Measurements from ENCODE around the gene OTC.

Gene OTC

DNA sequence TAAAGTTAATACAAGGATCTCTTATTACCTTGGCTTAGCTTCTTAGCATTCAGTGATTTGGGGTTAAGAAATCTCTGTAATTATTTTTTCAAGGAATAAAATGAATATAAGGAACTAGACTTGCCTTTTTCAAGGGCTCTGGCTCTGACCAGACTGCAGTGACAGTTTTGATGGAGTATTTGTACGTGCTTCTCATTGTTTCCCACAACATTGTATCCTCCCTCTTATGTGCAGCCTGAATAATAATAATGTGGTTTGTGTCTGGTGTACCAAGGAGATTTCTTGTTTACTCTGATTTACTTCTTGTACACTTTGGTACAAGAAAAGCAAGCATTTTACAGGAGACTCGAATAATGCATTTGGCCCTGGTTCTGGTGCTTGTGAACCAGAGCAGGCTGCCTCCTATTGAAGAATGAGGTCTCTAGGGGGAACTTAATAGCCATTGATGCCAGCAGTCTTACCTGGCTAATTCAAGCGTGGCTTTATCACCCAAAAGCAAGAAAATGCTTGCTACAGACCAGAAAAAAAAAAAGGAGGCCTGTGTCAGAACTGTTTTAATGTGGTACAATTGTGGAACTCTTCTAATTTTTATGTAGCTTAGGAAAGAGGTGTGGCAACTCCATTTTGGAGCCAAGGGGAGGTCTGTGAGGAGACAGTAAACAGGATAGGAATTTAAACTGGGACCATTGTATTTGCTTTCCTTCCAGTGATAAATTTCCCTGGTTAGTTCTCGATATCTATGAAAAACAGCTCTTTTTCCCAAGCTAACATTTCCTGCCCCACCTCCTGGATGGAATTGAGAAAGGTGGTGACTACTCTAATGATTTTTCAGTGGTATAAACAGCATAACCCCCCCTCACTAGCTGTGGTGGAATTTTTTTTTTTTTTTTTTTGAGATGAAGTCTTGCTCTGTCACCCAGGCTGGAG is 5.6 kb downstream of the OTC start:
- DNase-seq (ENCODE audit: low read depth in 2 of 2) = no peak

DNA sequence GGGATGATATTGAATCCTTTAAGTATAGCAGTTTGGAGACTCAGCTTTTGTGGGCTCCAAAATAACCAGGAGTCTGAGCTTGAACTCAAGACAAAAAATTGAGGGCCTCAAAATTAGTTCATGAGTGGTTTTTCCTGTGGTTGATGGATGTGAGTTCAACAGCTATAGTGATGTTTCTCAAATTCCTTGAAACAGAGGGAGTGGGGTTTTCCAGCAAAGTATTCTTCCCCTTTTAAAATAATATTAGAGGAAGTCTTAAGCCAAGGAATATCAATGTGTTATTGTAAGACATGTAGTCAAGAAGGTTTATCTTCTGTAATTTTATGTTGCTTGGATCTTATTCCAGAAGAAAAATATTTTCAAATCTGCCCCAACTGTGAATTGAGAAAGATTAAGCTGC is 10.6 kb downstream of the OTC start:
- DNase-seq (ENCODE audit: low read depth in 2 of 2) = no peak

DNA sequence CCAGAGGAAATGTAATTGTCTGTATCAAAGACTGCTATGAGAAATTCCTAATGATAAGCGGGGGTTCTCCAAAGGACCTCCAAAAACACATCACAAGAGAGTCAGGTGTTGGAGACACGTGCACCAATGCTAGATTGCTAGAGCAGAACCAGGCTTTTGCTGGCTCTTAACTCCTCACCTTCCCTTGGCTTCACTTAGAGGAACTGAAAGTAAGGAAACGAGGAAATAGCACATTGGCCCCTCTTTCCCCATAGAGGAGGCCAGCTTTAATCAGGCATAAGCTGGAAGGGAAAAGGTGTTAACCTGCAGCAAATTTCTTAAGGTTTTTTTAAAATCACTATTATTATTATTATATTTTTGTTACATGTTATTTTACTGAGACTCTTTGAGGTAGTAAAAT is 13.6 kb downstream of the OTC start:
- DNase-seq (ENCODE audit: low read depth in 2 of 2) = no peak

DNA sequence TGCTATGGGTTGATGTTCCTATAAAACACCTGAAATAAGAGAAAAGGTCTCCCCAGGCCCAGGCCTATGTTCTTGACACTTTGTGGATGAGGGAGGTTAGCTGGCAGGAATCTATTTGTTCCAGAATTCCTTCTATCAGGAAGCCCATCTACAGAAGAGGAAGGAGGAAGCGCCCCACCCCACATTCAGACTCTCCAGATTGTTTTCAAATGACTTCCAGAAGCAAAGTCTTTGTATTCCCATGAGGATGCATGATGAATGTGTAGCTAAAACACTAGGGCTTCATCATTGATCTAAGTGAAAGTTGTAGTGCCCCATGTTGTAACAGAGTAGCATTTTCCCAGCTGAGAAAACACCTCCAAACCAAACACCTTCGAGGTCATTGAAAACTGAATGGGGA is 16.4 kb downstream of the OTC start:
- no peak for DNase-seq (ENCODE audit: low read depth in 2 of 2)

DNA sequence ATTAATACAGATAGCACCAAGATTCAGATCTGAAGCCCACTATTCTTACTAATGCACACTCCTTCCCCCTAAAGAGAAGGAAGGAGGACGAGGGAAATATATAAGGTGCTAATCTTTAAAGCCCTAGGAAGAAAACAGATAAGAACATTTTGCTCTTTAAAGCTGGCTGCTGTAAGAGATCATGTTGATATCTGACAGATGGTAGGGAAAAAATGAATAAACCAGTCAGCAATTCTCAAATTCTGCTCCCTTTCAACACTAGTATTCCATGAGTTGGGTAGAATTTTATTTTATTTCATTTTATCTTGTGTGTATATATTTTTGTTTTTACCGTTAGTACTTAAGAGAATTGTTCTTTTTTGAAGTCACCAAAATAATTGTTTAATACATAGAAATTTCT is 19.2 kb downstream of the OTC start:
- no peak for DNase-seq (ENCODE audit: low read depth in 2 of 2)

DNA sequence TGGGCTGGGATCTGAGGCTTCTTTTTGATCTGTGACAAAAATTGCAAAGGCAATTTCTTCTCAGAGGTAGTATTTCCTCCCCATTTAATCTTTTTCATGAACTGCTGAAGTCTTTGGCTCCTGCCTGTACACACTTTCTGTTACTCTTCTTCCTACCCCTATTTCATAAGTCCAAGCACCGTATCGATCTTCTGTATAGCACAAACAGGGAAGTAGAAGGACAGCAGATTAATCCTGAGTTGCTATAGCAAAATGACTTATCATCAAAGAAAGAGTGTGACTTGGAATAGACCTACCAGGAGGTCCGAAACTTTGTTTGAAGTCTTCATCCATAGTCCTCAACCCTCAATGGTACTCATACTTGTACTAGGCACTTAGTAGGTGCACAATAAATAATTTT is 22.0 kb downstream of the OTC start:
- DNase-seq (ENCODE audit: low read depth in 2 of 2) = no peak

DNA sequence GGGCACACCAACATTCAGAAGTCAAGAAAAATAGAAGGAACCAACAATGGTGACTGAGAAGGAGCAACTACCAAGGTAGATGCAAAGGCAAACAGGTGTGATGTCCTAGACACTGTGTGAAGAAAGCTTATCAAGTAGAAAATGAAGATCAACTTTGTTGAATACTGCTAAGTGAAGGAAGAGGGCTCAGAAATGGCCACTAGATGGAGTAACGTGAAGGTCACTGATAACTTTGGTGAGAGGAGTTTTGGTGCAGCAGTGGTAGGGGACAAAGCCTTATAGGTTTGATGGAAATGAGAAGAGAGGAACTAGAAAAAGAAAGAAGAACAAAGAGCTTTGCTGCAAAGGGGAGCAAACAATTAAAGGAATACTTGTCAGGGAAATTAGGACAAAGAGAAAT is 23.5 kb downstream of the OTC start:
- DNase-seq (ENCODE audit: low read depth in 2 of 2) = no peak

DNA sequence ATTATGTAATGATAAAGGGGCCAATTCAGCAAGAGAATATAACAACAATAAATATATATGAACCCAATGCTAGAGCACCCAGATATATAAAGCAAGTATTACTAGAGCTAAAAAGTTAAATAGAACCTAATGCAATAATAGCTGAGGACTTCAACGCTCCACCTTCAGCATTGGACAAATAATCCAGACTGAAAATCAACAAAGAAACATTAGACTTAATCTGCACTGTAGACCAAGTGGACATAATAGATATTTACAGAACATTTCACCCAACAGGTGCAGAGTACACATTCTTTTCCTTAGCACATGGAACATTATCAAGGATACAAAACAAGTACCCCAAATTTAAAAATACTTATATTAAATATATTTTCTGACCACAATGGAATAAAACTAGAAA is 24.3 kb downstream of the OTC start:
- DNase-seq (ENCODE audit: low read depth in 2 of 2) = no peak

DNA sequence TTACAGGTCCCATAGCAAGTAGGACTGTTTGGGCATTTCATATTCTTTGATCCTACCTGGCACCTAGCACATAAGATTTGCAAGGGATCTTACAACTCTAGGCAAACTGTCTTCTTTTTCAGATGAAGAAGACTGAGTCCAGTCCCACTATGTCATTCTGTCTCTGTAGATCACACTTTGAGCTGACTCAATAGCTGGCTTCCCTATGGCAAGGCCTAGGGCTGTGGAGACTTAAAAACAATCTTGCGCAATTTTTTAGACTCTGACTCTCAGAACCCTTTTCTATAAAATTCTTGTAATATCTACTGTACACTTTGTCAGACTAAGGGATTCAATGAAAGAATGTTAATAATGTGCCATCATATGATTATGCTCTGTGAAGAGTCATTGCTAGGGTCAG is 26.7 kb downstream of the OTC start:
- no peak for DNase-seq (ENCODE audit: low read depth in 2 of 2)

DNA sequence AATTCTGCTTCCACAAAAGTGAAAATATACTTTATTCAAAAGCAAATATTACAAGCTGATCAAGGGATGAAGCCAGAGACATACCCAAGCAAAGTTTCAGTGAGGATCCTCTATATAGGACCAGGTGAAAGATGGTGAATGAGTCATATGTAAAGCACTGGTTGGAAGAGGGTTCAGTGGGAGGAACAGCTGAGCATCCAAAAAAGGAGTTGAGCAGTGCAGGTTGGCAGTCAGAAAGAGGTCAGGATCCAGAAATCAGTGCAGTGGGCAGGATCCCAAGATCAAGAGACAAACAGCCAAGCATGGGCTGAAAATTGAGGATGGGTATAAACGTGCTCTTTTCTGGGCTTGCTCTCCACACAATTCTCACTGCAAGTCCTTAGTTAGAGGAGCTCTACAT is 30.3 kb downstream of the OTC start:
- DNase-seq (ENCODE audit: low read depth in 2 of 2) = no peak

DNA sequence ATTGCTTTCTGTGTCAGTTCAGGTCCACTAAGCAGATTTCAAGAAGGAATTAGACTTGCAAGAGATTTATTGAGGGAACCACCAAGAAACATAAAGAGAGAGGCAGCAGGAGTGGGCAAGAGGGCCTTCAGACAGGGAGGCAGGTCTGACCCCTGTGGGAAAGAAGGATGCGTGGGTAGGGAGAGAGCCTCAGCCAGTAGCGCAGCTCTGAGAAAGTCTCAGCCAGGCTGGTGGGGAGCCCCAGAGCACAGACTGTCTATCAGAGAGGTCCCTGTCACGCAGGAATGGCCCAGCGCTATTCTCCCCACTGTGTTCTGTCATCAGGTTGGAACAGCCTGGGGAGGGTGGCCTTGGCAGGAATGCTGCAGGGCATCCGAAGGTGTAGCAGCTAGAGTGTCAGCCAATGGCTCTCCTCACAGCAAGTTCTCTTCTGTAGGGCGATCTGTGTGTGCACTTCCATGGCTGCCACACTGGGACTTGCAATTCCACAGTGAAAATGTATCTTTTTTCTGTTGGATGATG is 48.0 kb downstream of the OTC start:
- no peak for DNase-seq (ENCODE audit: low read depth in 2 of 2)

DNA sequence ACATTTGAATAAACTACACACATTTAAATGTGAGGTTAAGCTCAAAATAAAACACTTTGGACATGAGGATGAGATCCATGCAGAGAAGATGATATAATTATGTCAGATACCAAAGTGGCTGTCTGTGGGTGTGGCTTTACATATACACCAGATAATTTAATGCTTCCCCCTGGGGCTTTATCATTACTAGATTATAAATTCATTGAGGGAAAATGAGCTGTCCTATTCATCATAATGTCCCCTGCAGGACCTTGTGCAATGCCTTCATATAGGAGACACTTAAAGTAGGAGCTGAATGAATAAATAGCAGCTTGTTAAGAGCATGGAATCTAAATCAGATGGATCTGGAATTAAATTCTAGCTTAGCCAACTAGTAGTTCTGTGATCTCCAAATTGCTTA is 49.7 kb downstream of the OTC start:
- no peak for DNase-seq (ENCODE audit: low read depth in 2 of 2)

DNA sequence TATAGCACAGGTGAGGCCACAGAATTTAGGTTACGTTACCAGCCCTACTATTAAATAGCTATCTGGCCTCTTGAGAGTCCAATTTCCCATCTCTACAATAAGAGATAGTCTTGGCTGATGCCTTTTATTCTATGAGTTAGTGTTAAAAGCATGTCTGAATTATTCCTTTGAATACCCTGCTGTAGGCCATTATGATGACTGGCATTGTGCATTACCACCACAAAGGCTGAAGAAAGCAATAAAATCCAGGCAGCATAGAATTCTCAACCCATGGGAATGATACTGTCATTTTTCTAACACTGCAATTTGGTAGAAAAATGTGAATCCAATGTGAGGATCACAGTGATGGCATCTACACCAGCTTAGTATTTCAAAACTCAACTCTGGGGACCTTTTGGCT is 51.4 kb downstream of the OTC start:
- DNase-seq (ENCODE audit: low read depth in 2 of 2) = no peak

DNA sequence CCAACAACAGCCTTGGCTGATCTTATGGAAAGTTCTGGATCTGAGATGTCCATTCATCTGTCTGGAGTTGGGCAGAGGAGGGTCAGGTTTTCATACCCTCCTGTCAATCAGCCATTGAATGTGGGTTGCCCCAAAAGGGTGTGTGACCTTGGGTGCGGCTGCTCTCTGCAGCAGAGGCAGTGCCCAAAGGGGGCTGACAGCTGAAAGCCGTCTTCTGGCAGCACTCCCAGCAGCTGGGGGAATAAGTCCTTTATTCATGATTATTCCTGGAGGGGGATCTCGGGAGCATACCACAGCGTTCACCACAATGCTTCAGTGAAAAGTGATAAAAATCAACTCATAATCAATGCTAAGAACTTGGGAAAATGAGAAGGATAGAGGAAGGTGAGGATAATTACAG is 54.7 kb downstream of the OTC start:
- DNase-seq (ENCODE audit: low read depth in 2 of 2) = no peak

DNA sequence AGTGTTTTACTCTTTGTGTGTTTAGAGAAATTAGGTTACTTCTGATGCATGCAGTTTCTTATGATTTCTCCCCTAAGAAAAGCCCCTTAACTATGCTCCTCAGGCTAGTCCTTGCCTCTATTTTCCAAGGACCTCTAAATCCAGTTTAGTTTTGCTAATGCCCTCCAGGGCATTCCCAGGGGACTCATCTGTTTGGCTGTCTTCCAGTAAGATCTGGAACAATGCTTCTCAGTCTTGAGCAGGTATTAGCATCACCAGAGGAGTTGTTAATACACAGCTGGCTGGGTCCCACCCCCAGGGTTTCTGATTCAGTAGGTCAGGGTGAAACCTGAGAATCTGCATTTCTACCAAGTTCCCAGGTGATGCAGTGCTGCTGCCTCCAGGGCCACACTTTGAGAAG is 56.9 kb downstream of the OTC start:
- DNase-seq (ENCODE audit: low read depth in 2 of 2) = no peak

DNA sequence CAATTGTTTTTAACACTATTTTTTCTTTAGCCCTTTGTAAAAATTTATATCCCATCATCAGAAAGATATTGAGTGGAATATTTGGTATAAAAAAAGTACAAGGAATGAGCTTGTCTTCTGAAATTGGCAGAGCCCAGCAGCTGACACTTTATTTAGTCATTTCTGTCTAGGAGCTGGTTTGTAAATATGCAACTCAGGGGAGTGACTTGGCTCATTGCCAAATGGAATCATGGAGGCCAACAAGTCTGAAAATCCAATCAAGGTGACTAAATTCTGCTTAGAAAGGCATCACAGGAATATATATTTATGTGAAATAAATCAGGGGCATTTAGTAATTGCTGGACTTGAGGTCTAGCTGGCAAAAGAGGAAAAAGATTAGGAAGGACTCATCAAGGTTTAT is 74.4 kb downstream of the OTC start:
- no peak for DNase-seq (ENCODE audit: low read depth in 2 of 2)

DNA sequence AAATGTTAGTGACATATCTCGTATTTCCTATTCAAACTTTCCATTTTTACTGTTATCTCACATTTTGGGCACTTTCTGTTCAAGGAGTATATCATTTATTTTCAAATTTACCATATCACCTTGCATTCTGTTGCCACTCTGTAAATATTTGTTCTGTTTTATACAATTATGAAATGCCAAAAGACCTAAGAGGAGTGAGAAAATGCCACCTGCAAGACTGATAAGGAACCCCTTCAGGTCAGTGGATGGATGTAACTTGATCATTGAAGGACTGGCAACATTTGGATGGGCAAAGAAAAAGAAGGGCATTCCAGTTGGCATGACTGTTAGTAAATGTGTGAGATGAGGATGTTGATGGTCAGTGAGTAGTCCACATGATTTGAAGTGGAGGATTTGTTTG is 79.1 kb downstream of the OTC start:
- DNase-seq (ENCODE audit: low read depth in 2 of 2) = no peak

DNA sequence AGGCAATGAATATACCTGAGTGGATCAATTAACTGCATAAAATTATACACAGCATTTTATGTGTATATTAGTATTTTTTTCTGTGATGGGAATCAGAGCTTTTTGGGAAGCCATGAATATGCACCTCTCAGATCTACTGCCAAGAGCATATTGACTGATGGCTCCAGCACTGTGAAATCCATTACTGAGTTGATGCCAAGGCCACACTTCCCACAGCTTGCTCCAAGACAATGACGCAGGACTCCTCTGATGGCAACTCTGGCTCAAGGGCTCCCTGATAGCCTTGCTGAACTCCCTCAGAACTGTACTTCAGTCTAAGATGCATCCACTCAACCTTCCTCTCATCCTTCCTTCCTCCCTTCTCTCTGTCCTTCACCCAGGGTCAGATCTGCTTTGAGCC is 82.7 kb downstream of the OTC start:
- no peak for DNase-seq (ENCODE audit: low read depth in 2 of 2)

DNA sequence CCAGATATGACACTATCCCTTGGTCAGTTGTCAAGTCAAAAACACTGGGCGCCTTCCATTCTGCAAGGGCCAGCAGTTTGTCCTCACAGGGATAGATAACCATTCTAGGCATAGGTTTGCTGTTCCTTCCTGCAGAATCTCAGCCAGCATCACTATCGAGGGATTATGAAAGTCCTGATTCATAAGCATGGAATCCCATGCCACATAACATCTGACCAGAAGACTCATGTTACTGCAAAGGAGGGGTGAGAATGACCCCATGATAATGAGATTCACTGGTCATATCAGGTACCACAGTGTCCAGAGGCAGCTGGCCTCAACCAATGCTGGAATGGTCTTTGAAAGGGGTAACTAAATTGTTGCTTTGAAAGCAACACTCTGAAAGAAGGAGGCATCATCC is 84.7 kb downstream of the OTC start:
- DNase-seq (ENCODE audit: low read depth in 2 of 2) = no peak

DNA sequence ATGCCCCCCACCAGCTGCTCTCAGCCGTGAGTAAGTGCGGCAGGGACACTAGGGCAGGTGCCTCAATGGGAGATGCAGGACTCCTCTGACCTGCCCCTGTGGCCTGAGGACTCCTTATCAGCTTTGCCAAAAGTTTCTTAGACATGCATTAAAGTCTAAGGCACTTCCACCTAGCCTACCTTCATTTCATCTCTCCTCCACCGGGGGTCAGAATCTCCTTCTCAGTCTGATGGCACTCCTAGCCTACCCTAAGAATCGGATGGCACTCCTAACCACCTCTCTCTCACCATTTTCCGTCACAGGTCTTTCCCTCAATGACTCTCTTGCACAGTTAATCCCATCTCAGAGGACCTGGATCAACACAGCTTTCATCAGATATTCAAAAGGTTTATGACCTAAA is 85.9 kb downstream of the OTC start:
- DNase-seq (ENCODE audit: low read depth in 2 of 2) = no peak

DNA sequence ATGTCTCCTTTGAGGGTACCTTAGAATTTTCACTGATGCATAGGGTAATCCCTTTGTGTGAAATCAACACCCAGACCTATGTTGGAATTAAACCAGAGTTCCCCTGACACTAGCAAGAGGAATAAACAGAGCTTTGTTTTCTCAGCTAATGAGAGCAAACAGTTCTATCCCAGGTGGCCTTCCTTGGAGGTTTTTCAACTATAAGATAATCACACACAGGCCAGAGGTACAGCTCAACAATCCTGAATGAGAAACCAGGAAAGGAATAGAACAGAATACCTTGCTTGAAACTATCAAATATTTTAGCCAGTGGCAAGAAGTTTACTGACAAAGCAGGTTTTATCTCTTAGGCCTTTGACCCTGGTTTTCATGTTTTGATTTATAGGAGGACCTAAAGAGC is 100.2 kb downstream of the OTC start:
- DNase-seq (ENCODE audit: low read depth in 2 of 2) = no peak

DNA sequence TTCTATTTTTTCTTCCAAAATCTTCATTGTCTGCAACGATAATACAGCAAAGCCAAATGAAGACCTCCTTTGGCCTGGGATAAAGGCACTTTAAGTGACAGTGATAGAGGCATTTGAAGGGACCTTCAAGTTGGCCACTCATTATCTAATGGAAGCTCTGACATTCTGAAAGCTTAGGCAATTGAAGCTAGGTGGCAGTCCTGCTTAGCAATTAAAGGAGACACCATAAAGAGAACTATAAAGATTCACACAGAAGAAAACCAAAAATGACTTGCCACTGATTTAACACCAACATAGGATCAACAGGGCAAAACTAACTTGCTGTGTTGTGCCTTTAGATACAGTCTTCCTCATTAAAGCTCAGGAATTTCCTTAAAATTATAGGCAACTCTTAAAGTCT is 105.7 kb downstream of the OTC start:
- DNase-seq (ENCODE audit: low read depth in 2 of 2) = no peak

DNA sequence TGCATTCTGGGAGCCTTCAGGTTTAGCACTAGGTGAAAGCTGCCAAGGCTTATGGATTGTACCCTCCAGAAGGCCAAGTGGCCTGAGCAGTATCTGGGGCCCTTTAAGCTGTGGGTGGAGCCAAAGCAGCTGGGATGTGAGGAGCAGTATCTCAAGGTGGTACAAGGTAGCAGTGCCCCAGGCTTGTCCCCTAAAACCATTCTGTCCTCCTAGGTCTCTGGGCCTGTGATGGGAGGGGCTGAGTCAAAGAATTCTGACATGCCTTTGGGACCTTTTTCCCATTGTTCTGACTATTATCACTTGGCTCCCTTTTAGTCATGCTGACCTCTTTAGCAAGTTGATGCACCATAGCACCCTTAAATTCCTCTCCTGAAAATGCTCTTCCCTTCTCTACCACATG is 109.9 kb downstream of the OTC start:
- no peak for DNase-seq (ENCODE audit: low read depth in 2 of 2)

DNA sequence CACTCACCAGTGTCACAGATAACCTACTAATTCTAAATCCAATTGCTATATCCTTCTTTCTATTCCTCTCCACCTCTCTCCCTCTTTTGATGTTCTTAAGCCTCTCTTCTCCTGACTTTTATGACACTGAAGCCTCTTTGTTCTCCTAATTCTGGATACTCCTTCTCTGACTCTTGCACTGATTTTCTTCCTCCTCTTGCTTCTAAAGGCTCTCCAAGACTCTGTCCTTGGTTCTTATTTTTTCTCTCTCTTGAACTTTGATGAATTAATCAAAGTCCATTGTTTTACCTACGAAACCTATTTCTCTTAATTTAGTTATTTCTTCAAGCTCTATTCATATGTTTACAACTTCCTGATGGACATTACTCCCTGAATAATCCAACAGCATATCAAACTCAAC is 113.3 kb downstream of the OTC start:
- no peak for DNase-seq (ENCODE audit: low read depth in 2 of 2)
